ENCODE results near the gene ZNF512. TPM values are rescaled to one million over a fixed set of nuclear protein-coding genes. Genes with fewer than 3 reads are reported as not detected.

The ZNF512 gene
- total RNA-seq, 1 experiment from 2014 or later: 34.2 TPM

DNA sequence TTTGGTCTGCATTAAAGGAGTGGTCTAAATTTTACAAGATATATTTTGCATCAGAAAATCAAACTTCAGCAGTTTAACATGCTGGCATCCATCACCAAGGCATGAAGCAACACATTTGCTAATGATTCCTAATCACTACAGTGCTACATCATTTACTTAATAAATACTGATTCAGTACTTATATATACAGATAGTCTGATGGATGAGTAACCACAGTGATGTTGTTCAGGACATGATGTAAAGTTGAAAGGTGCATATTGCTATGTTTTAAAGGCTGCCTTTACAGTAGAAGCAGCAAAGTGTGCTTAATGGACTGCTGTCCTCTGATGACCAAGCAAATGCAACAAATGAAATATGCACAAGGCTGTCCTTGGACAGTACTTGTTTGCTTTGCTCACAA lies 69.5 kb downstream of the ZNF512 start:
- CTCF ChIA-PET: interaction anchor here (0.7 kb wide), 1 partner anchor 32 kb away, joined by 3 read pairs; no protein-coding TSS in a partner anchor

GRCh38 chr2:27652790-27653189 lies 69.9 kb downstream of the ZNF512 start:
- CTCF ChIA-PET: interaction anchor here (0.7 kb wide), 1 partner anchor 31 kb away, joined by 3 read pairs; no protein-coding TSS in a partner anchor
- H3K4me1 Mint-ChIP-seq: no peaks in the 10 kb centered on the region; the same call in 1 of the 2 replicates
- no peaks in the 10 kb centered on the region for H3K9me3 Mint-ChIP-seq
- DNase-seq (ENCODE audit: low spot score) (no peak), ATAC-seq (no peak)
- peaks cover 66% of the 10 kb centered on the region for H3K36me3 Mint-ChIP-seq
- no peak overlapping the region for H3K4me3 Mint-ChIP-seq
- H3K27me3 Mint-ChIP-seq (ENCODE audit: low read depth): no peaks in the 10 kb centered on the region
- no peak for TF ChIP-seq ZNF281 (CRISPR knock-in tag; IDR thresholded peaks at IDR 0.05)
- no peak for TF ChIP-seq MAX (CRISPR knock-in tag; IDR thresholded peaks at IDR 0.05)
- TF ChIP-seq ERG (CRISPR knock-in tag; IDR thresholded peaks at IDR 0.05): no peak
- TF ChIP-seq ZNF263 (CRISPR knock-in tag; IDR thresholded peaks at IDR 0.05; ENCODE audit: low read depth): no peak
- TF ChIP-seq ZBTB21 (CRISPR knock-in tag; IDR thresholded peaks at IDR 0.05; ENCODE audit: borderline replicate concordance): no peak
- TF ChIP-seq FOXP1 (CRISPR knock-in tag; IDR thresholded peaks at IDR 0.05; ENCODE audit: borderline replicate concordance): no peak
- TF ChIP-seq GABPB1 (CRISPR knock-in tag; IDR thresholded peaks at IDR 0.05): no peak
- H3K27ac Mint-ChIP-seq: no peak overlapping the region
- POLR2A ChIA-PET: no interaction called here

More for the DNA sequence above, 69.5 kb downstream of the ZNF512 start:
- H3K4me1 Mint-ChIP-seq: no peaks in the 10 kb centered on the region; the same call in 1 of the 2 replicates
- no peak overlapping the region for H3K4me3 Mint-ChIP-seq
- TF ChIP-seq ATF3 (CRISPR knock-in tag; conservative IDR thresholded peaks at IDR 0.05) (no peak), ZNF121 (CRISPR knock-in tag; IDR thresholded peaks at IDR 0.05) (no peak), RORB (CRISPR knock-in tag; IDR thresholded peaks at IDR 0.05) (no peak), NFE2L1 (CRISPR knock-in tag; IDR thresholded peaks at IDR 0.05) (no peak), CBFB (CRISPR knock-in tag; IDR thresholded peaks at IDR 0.05; ENCODE audit: low read depth) (no peak), JUN (CRISPR knock-in tag; IDR thresholded peaks at IDR 0.05) (no peak), GTF2I (CRISPR knock-in tag; conservative IDR thresholded peaks at IDR 0.05) (no peak), SOX15 (CRISPR knock-in tag; IDR thresholded peaks at IDR 0.05) (no peak), NR1H2 (CRISPR knock-in tag; IDR thresholded peaks at IDR 0.05) (no peak), HMGA2 (CRISPR knock-in tag; IDR thresholded peaks at IDR 0.05) (no peak), ZNF425 (CRISPR knock-in tag; conservative IDR thresholded peaks at IDR 0.05) (no peak)
- TF ChIP-seq, protein P1, sequence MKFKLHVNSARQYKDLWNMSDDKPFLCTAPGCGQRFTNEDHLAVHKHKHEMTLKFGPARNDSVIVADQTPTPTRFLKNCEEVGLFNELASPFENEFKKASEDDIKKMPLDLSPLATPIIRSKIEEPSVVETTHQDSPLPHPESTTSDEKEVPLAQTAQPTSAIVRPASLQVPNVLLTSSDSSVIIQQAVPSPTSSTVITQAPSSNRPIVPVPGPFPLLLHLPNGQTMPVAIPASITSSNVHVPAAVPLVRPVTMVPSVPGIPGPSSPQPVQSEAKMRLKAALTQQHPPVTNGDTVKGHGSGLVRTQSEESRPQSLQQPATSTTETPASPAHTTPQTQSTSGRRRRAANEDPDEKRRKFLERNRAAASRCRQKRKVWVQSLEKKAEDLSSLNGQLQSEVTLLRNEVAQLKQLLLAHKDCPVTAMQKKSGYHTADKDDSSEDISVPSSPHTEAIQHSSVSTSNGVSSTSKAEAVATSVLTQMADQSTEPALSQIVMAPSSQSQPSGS (CRISPR knock-in tag; IDR thresholded peaks at IDR 0.05; ENCODE audit: borderline replicate concordance, low read depth): no peak
- TF ChIP-seq, protein P2, sequence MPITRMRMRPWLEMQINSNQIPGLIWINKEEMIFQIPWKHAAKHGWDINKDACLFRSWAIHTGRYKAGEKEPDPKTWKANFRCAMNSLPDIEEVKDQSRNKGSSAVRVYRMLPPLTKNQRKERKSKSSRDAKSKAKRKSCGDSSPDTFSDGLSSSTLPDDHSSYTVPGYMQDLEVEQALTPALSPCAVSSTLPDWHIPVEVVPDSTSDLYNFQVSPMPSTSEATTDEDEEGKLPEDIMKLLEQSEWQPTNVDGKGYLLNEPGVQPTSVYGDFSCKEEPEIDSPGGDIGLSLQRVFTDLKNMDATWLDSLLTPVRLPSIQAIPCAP (CRISPR knock-in tag; IDR thresholded peaks at IDR 0.05): no peak
- TF ChIP-seq, protein P3, sequence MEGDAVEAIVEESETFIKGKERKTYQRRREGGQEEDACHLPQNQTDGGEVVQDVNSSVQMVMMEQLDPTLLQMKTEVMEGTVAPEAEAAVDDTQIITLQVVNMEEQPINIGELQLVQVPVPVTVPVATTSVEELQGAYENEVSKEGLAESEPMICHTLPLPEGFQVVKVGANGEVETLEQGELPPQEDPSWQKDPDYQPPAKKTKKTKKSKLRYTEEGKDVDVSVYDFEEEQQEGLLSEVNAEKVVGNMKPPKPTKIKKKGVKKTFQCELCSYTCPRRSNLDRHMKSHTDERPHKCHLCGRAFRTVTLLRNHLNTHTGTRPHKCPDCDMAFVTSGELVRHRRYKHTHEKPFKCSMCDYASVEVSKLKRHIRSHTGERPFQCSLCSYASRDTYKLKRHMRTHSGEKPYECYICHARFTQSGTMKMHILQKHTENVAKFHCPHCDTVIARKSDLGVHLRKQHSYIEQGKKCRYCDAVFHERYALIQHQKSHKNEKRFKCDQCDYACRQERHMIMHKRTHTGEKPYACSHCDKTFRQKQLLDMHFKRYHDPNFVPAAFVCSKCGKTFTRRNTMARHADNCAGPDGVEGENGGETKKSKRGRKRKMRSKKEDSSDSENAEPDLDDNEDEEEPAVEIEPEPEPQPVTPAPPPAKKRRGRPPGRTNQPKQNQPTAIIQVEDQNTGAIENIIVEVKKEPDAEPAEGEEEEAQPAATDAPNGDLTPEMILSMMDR (IDR thresholded peaks at IDR 0.05): no peak
- no peaks in the 10 kb centered on the region for H3K27me3 Mint-ChIP-seq (ENCODE audit: low read depth)
- peaks cover 69% of the 10 kb centered on the region for H3K36me3 Mint-ChIP-seq
- POLR2A ChIA-PET: no interaction called here
- H3K9me3 Mint-ChIP-seq: no peaks in the 10 kb centered on the region
- H3K27ac Mint-ChIP-seq: no peak overlapping the region
- DNase-seq (ENCODE audit: low spot score) (no peak), ATAC-seq (no peak)

All from WTC11 (cell line).